ENCODE results near the gene MTMR11.
A peak's percentile ranks its signal among the peaks of the same experiment; 100 is the strongest.

- TF ChIP-seq SPI1 (IDR thresholded peaks at IDR 0.05; ENCODE audit: borderline replicate concordance, low read depth, low read length), result peak; percentile 76
- TF ChIP-seq ZBED1 (IDR thresholded peaks at IDR 0.05), result no peak
- no peak for TF ChIP-seq TBP (optimal IDR thresholded peaks at IDR 0.05; ENCODE audit: low read depth, low read length)
- TF ChIP-seq TEAD4 (IDR thresholded peaks at IDR 0.05; ENCODE audit: low read length), result no peak
- no peak for TF ChIP-seq TEAD4 (CRISPR knock-in tag; IDR thresholded peaks at IDR 0.05; ENCODE audit: borderline replicate concordance)
- no peak for TF ChIP-seq ZNF518B (CRISPR knock-in tag; IDR thresholded peaks at IDR 0.05)
- no peak for TF ChIP-seq ZBTB40 (IDR thresholded peaks at IDR 0.05)
- TF ChIP-seq ZBTB40 (CRISPR knock-in tag; IDR thresholded peaks at IDR 0.05), result no peak
- no peak for TF ChIP-seq DNMT1 (IDR thresholded peaks at IDR 0.05)
Observed at GRCh38 chr1:149914545-149914944, 22.1 kb downstream of the MTMR11 start.

Data from K562 (cell line).